ENCODE data around the gene SBF1. TPM values are rescaled to one million over a fixed set of nuclear protein-coding genes. Genes with fewer than 3 reads are reported as not detected.

Gene SBF1
- total and polyA plus RNA-seq, 2 of the 13 experiments (the other 11 are each of a cell fraction or from before 2014, with no cell fraction given): 31.7 to 40.9 TPM

DNA sequence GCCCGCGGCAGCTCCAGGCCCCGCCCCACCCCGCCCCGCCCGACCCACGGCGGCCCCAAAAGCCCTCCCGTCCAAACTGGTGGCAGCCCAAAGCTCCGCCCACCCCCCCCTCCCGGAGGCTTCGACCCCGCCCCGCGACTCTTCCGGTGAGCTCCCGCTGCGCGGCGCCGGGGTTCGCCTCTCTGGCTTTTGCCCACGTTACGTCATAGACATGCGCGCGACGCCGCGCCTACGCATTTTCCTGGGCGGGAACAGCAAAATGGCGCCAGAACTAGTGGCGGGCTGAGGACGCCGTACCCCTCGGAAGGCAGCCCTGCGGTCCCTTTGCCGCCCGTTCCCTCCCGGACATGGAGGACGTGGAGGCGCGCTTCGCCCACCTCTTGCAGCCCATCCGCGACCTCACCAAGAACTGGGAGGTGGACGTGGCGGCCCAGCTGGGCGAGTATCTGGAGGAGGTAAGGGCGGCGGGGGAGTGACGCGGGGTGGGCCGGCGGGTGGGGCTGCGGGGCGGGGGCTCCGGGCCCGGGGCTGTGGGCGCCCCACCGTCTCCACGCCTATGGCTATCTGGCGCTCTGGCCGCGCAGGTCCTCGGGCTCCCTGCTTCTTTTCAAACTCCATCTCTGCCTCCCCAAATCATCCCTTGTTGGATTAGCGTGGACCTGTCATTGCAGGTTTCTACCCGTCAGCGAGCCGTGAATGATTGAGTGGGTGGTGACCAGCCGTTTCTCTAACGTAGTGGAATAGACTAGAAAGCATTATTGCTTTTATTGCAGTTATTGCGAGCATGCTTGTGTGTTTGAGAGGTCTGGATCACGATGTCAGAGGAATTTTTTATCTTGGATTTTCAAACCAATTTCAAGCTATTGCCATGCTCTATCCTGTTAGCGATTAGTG is 33.4 kb upstream of the SBF1 start, which contains the start of gene NCAPH2 (continued):
- TF ChIP-seq, protein P1, sequence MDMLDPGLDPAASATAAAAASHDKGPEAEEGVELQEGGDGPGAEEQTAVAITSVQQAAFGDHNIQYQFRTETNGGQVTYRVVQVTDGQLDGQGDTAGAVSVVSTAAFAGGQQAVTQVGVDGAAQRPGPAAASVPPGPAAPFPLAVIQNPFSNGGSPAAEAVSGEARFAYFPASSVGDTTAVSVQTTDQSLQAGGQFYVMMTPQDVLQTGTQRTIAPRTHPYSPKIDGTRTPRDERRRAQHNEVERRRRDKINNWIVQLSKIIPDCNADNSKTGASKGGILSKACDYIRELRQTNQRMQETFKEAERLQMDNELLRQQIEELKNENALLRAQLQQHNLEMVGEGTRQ (IDR thresholded peaks at IDR 0.05; ENCODE audit: low read depth, low read length): no peak
- TF ChIP-seq, protein P1 (CRISPR knock-in tag; IDR thresholded peaks at IDR 0.05; ENCODE audit: borderline replicate concordance): no peak
- TF ChIP-seq, protein P2, sequence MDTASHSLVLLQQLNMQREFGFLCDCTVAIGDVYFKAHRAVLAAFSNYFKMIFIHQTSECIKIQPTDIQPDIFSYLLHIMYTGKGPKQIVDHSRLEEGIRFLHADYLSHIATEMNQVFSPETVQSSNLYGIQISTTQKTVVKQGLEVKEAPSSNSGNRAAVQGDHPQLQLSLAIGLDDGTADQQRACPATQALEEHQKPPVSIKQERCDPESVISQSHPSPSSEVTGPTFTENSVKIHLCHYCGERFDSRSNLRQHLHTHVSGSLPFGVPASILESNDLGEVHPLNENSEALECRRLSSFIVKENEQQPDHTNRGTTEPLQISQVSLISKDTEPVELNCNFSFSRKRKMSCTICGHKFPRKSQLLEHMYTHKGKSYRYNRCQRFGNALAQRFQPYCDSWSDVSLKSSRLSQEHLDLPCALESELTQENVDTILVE (CRISPR knock-in tag; IDR thresholded peaks at IDR 0.05): peak; percentile 92
- no peak for TF ChIP-seq SMYD3 (CRISPR knock-in tag; IDR thresholded peaks at IDR 0.05)
- no peak; the same call in 1 of the 2 replicates for TF ChIP-seq ZNF501 (CRISPR knock-in tag; IDR thresholded peaks at IDR 0.05)
- TF ChIP-seq TEAD3 (CRISPR knock-in tag; optimal IDR thresholded peaks at IDR 0.05; ENCODE audit: borderline replicate concordance): peak; percentile 32
- TF ChIP-seq THRA (CRISPR knock-in tag; IDR thresholded peaks at IDR 0.05; ENCODE audit: borderline replicate concordance): 0 out of 2 replicates have a peak, but pooled peaks have one; percentile 15
- no peak for TF ChIP-seq ZNF75D (CRISPR knock-in tag; IDR thresholded peaks at IDR 0.05; ENCODE audit: borderline replicate concordance)
- TF ChIP-seq ZNF136 (CRISPR knock-in tag; IDR thresholded peaks at IDR 0.05; ENCODE audit: low read depth): no peak
- no peak for TF ChIP-seq ZNF839 (CRISPR knock-in tag; IDR thresholded peaks at IDR 0.05; ENCODE audit: borderline replicate concordance)
- peak; percentile 63 for TF ChIP-seq HCFC1 (IDR thresholded peaks at IDR 0.05; ENCODE audit: low read depth, low read length)
- TF ChIP-seq CENPT (CRISPR knock-in tag; IDR thresholded peaks at IDR 0.05; ENCODE audit: low read depth): no peak
- 0 out of 2 replicates have a peak, but pooled peaks have one; percentile 20 for TF ChIP-seq RELA (CRISPR knock-in tag; IDR thresholded peaks at IDR 0.05)
- 0 out of 2 replicates have a peak, but pooled peaks have one; percentile 42 for TF ChIP-seq ELF3 (CRISPR knock-in tag; IDR thresholded peaks at IDR 0.05)
- TF ChIP-seq ZNF230 (CRISPR knock-in tag; IDR thresholded peaks at IDR 0.05): no peak
- TF ChIP-seq ZNF460 (CRISPR knock-in tag; IDR thresholded peaks at IDR 0.05; ENCODE audit: borderline replicate concordance): no peak
- no peak for TF ChIP-seq KLF13 (CRISPR knock-in tag; IDR thresholded peaks at IDR 0.05)
- TF ChIP-seq ZNF512B (CRISPR knock-in tag; IDR thresholded peaks at IDR 0.05; ENCODE audit: borderline replicate concordance): no peak
- TF ChIP-seq ZNF569 (CRISPR knock-in tag; IDR thresholded peaks at IDR 0.05; ENCODE audit: borderline replicate concordance): no peak
- peak; percentile 85 for TF ChIP-seq HNRNPLL (IDR thresholded peaks at IDR 0.05; ENCODE audit: low read depth, low read length, poor library complexity, severe bottlenecking)
- TF ChIP-seq ZNF563 (CRISPR knock-in tag; IDR thresholded peaks at IDR 0.05): no peak; the same call in 1 of the 2 replicates

All from HepG2 (cell line).